Measurements from ENCODE around the gene CD47.

DNA sequence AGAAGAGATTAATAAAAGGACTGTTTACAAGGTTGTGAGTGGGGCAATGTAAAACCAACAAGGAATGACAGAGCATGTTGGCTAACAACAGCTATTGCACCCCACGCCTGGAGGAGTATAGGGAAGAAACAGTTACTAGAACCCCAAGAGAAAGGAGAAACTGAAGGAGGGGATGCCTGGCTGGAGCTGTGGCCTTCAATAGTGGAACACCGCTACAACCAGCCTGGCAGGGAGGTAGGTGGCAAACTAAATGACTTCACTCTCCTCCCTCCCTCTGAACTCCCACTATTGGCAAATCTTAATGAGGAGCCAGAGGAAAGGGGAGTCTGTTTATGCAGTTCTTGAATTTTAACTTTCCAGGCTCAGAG, 7.2 kb upstream of the CD47 start:
- TF ChIP-seq BHLHE40 (IDR thresholded peaks at IDR 0.05; ENCODE audit: low read depth, low read length) = no peak
- TF ChIP-seq RFX5 (IDR thresholded peaks at IDR 0.05; ENCODE audit: low read depth, low read length) = no peak
- no peak for TF ChIP-seq RAD21 (IDR thresholded peaks at IDR 0.05; ENCODE audit: low read length)
- TF ChIP-seq, protein P1, sequence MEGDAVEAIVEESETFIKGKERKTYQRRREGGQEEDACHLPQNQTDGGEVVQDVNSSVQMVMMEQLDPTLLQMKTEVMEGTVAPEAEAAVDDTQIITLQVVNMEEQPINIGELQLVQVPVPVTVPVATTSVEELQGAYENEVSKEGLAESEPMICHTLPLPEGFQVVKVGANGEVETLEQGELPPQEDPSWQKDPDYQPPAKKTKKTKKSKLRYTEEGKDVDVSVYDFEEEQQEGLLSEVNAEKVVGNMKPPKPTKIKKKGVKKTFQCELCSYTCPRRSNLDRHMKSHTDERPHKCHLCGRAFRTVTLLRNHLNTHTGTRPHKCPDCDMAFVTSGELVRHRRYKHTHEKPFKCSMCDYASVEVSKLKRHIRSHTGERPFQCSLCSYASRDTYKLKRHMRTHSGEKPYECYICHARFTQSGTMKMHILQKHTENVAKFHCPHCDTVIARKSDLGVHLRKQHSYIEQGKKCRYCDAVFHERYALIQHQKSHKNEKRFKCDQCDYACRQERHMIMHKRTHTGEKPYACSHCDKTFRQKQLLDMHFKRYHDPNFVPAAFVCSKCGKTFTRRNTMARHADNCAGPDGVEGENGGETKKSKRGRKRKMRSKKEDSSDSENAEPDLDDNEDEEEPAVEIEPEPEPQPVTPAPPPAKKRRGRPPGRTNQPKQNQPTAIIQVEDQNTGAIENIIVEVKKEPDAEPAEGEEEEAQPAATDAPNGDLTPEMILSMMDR (conservative IDR thresholded peaks at IDR 0.05; ENCODE audit: low read depth, low read length) = no peak

All from IMR-90 (cell line).